K562 (cell line): Measurements from ENCODE around the gene HSPA5. TPM values are rescaled to one million over a fixed set of nuclear protein-coding genes. Genes with fewer than 3 reads are reported as not detected.

ENCODE experiments used
- JUND ChIP-seq, 2 experiments: IDR thresholded peaks; 2 replicates in 1 of 2; 3 replicates in 1 of 2; pipeline ENCODE4 v1.6.1; 2011; ENCODE audit warnings: borderline replicate concordance in 2 of 2, low read depth in 2 of 2, low read length in 2 of 2, improper control_type of control experiment in 1 of 2, missing biosample characterization in 1 of 2, missing genetic modification characterization in 1 of 2, missing genetic modification reagents in 1 of 2
- MIER1 ChIP-seq: fragments of 450-650 bp; IDR thresholded peaks from 2 replicates; pipeline ENCODE4 v1.6.1; 2016; ENCODE audit warnings: antibody characterized with exemption, mild to moderate bottlenecking, low read depth
- POLR2G ChIP-seq: fragments of 200-400 bp; formaldehyde crosslinking; IDR thresholded peaks from 2 replicates; pipeline ENCODE4 v1.6.1; 2017; ENCODE audit warnings: low read depth, mild to moderate bottlenecking, antibody characterized with exemption, low read length, moderate library complexity
- ZNF407 ChIP-seq: fragments of 450-650 bp; IDR thresholded peaks from 2 replicates; pipeline ENCODE4 v1.6.1; 2016; ENCODE audit warnings: low read depth
- polyA plus RNA-seq, 8 experiments: library from polyadenylated mRNA; depleted of rRNA in 4 of 8; stranded (reverse) in 5 of 8; unstranded in 3 of 8; fragments of >200 nt; fragmentation: Nextera tagmentation in 2 of 8; fragmentation: Illumina TruSeq in 1 of 8; extraction: Ambion mirVana in 2 of 8; extraction: Trizol in 1 of 8; gene quantifications; 2 replicates each; pipeline versions ENCODE4 v1.2.1 to v1.2.3, GENCODE V29; 2011 to 2014; ENCODE audit warnings: inconsistent platforms in 1 of 8, missing spikeins in 1 of 8
- total RNA-seq, 7 experiments: library from RNA; depleted of rRNA in 6 of 7; stranded (reverse); fragments of >200 nt in 6 of 7; fragmentation: Illumina TruSeq in 2 of 7; extraction: Trizol in 2 of 7; gene quantifications; 2 replicates each; pipeline versions ENCODE4 v1.2.1 to v1.2.3, GENCODE V29; 2011 to 2021; ENCODE audit warnings: low replicate concordance in 1 of 7
- TF ChIP-seq, protein P1 (sequence below): fragments of 450-650 bp; formaldehyde crosslinking; conservative IDR thresholded peaks from 2 replicates; pipeline ENCODE4 v1.4.0; 2022; ENCODE audit warnings: mild to moderate bottlenecking, missing genetic modification characterization
- TF ChIP-seq, protein P2 (sequence below): fragments of 250-450 bp; sonication (Bioruptor Pico); IDR thresholded peaks from 2 replicates; pipeline ENCODE4 v1.5.0; 2020; ENCODE audit warnings: mild to moderate bottlenecking
- TF ChIP-seq, protein P3 (sequence below): fragments of 200-800 bp; sonication (Bioruptor generic); IDR thresholded peaks from 2 replicates; pipeline ENCODE4 v1.6.1; 2016; ENCODE audit warnings: missing genetic modification characterization, missing compliant biosample characterization

The HSPA5 gene
- total and polyA plus RNA-seq, 9 of the 15 experiments (the other 6 are each of a cell fraction or from before 2014, with no cell fraction given) = 48.0 to 265 (median 113) TPM

- TF ChIP-seq, protein P1, sequence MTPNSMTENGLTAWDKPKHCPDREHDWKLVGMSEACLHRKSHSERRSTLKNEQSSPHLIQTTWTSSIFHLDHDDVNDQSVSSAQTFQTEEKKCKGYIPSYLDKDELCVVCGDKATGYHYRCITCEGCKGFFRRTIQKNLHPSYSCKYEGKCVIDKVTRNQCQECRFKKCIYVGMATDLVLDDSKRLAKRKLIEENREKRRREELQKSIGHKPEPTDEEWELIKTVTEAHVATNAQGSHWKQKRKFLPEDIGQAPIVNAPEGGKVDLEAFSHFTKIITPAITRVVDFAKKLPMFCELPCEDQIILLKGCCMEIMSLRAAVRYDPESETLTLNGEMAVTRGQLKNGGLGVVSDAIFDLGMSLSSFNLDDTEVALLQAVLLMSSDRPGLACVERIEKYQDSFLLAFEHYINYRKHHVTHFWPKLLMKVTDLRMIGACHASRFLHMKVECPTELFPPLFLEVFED (CRISPR knock-in tag) = no peak
- TF ChIP-seq, protein P2, sequence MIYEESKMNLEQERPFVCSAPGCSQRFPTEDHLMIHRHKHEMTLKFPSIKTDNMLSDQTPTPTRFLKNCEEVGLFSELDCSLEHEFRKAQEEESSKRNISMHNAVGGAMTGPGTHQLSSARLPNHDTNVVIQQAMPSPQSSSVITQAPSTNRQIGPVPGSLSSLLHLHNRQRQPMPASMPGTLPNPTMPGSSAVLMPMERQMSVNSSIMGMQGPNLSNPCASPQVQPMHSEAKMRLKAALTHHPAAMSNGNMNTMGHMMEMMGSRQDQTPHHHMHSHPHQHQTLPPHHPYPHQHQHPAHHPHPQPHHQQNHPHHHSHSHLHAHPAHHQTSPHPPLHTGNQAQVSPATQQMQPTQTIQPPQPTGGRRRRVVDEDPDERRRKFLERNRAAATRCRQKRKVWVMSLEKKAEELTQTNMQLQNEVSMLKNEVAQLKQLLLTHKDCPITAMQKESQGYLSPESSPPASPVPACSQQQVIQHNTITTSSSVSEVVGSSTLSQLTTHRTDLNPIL (CRISPR knock-in tag) = no peak
- TF ChIP-seq POLR2G (peak; percentile 89), ZNF407 (0 out of 2 replicates have a peak, but pooled peaks have one; percentile 29), JUND (IDR thresholded peaks at IDR 0.05; ENCODE audit: borderline replicate concordance, low read depth, low read length) (peak; percentile 52; the same call in 1 of the 2 replicates), JUND (tag; IDR thresholded peaks at IDR 0.05; ENCODE audit: borderline replicate concordance, low read depth, low read length) (peak; percentile 35; the same call in 1 of the 3 replicates), MIER1 (peak; percentile 54; the same call in 1 of the 2 replicates)
- TF ChIP-seq, protein P3, sequence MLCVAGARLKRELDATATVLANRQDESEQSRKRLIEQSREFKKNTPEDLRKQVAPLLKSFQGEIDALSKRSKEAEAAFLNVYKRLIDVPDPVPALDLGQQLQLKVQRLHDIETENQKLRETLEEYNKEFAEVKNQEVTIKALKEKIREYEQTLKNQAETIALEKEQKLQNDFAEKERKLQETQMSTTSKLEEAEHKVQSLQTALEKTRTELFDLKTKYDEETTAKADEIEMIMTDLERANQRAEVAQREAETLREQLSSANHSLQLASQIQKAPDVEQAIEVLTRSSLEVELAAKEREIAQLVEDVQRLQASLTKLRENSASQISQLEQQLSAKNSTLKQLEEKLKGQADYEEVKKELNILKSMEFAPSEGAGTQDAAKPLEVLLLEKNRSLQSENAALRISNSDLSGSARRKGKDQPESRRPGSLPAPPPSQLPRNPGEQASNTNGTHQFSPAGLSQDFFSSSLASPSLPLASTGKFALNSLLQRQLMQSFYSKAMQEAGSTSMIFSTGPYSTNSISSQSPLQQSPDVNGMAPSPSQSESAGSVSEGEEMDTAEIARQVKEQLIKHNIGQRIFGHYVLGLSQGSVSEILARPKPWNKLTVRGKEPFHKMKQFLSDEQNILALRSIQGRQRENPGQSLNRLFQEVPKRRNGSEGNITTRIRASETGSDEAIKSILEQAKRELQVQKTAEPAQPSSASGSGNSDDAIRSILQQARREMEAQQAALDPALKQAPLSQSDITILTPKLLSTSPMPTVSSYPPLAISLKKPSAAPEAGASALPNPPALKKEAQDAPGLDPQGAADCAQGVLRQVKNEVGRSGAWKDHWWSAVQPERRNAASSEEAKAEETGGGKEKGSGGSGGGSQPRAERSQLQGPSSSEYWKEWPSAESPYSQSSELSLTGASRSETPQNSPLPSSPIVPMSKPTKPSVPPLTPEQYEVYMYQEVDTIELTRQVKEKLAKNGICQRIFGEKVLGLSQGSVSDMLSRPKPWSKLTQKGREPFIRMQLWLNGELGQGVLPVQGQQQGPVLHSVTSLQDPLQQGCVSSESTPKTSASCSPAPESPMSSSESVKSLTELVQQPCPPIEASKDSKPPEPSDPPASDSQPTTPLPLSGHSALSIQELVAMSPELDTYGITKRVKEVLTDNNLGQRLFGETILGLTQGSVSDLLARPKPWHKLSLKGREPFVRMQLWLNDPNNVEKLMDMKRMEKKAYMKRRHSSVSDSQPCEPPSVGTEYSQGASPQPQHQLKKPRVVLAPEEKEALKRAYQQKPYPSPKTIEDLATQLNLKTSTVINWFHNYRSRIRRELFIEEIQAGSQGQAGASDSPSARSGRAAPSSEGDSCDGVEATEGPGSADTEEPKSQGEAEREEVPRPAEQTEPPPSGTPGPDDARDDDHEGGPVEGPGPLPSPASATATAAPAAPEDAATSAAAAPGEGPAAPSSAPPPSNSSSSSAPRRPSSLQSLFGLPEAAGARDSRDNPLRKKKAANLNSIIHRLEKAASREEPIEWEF (CRISPR knock-in tag) = no peak
Observed at GRCh38 chr9:125261501-125262293, 20.6 kb upstream of the HSPA5 start, which contains the start of gene GAPVD1 (continued).
